8988T (cell line): ENCODE data around the gene GPRC5D.

Source experiments
- DNase-seq: peaks from one replicate; pipeline ENCODE4 v3.0.0; 2011

GPRC5D gene

DNA sequence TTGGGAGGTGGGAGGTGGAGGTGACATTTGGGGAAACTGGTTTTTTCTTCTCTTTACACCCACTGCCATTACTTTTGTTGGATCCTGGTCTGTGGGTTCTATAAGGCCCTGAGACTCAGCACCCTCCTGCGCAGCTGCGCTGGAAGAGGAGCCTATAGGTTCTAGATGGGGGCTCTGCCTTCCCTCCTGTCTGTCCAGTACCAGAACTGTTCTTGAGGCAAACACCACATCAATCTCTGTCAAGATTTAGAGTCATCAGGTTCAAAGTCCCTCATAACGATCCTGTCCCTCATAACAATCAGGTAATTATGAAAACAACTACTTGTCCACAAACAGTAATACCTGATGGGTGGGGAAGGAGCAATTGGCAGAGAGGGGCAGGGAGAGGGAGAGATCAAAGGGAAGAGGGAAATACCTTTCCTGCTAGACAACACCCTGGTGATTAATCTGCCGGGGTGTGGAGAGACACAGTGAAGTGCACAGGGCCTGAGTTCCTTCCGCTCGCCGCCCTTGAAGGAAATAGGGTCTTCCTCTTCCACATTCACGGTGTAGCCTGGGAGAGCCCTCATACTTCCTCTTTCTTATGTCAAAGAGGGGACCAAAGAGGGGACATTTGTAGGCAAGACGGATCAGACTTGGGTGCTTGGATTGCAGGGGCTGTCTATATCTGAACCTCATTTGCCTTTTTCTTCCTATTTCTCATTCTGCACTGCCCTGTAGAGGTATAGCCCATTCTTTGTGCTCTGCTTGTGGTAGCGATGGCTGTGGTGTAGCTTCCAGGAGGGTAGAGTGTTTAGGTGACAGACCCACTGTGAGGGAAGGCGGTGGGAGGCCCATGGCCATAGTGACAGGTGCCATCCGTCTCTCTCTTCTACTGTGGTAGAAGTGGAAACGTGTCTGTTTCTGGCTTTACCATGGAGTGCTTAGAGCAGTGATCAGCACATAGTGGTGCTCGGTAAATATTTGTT is 48.0 kb downstream of the GPRC5D start:
- peak; percentile 31 for DNase-seq

DNA sequence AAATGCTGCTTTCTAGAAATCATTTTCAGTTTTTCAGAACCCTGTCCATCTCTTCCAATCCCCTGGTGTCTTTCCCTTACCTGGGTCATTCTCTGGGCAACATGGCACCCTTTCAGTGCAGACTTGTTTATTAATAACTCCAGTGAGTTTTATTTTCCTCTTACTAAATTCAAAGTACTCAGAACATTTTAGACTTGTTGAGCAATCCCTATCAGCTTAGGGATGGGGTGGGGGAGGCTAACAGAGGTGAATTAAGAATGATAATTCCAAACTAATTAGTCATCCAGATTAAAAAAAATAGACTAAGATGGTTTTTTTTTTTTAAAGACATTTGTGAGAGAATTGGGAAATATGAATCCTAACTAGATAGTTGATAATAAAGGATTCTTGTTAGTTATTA is 49.9 kb downstream of the GPRC5D start:
- DNase-seq = no peak

DNA sequence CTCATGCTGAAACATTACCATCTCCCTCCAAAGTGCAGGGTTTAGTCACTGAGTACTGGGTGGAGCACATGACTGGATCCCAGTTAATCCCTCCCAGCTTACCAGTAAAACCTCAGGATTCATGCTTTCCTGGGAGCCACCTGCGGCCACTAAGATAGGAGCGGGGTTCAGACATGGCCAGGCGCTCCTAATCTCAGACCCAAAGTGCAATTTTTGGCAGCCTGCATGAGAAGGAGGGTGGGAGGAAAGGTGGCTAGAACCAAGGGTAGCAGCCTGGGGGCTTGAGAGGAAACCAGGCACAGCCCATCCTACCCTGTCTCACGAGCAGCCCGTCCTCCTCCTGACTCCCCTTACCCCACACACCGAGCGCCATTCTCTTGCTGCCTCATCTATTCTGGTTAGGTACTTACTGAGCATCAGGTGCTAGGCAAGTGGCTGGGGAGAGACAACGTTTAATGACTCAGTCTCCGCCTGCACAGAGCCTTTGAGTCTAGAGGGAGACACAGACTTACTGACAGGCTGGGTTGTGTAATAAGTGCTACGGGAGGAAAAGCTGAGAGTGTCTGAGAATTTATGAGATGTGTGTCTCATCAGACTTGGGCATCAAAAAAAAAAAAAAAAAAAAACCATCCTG is 50.7 kb downstream of the GPRC5D start:
- DNase-seq = no peak

DNA sequence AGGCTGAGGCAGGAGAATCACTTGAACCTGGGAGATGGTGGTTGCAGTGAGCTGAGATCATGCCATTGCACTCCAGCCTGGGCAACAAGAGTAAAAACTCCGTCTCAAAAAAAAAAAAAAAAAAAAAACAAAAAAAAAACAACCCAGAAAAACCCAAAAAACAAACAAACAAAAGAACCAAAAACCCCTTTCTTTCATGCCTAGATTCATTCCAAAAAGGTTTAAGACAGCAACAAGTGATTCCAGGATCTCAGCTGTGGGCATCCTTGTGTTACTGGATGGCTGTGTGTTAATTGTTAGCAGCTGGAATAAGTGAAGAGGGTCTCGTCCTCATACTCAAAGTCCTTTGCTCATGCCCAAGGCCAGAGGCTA is 51.2 kb downstream of the GPRC5D start:
- no peak for DNase-seq

DNA sequence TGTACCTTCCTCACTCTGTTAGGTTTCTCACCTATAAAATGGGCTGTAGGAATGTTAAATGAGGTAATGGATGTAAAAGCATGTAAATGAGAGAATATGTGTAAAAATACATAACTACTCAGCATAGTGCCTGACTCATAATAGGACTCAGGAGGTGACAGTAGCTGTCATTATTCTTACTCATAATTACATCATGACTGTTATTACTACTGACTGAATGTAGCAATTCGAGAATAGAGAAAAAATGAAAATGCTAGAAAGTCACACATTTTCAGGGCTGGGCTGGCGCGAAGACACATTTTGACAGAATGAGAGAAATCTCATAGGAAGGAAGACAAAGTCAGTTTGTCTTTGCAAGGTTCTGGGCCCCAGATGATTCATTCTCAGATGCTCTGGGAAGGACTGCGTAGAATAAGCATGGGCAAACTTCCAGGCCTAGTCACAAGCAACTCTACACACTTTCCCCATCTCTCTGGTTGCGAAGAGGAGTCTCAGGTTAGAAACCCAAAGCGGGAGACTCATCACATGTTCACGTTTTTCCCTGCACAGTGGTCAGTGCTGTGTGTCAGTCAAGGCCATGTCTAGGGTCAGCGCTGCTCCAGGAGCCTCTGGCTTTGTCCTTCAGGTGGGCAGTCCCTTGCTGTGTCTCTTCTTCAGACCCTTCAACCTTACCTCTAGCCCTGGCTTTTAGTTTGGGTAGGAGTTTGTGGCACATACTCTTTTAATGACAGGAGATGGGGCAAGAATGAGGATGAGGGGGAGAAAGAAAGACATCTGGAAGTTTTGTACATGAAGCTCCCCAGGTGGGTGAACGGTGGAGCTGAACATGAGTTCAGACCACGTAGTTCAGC is 52.2 kb downstream of the GPRC5D start:
- DNase-seq = no peak

DNA sequence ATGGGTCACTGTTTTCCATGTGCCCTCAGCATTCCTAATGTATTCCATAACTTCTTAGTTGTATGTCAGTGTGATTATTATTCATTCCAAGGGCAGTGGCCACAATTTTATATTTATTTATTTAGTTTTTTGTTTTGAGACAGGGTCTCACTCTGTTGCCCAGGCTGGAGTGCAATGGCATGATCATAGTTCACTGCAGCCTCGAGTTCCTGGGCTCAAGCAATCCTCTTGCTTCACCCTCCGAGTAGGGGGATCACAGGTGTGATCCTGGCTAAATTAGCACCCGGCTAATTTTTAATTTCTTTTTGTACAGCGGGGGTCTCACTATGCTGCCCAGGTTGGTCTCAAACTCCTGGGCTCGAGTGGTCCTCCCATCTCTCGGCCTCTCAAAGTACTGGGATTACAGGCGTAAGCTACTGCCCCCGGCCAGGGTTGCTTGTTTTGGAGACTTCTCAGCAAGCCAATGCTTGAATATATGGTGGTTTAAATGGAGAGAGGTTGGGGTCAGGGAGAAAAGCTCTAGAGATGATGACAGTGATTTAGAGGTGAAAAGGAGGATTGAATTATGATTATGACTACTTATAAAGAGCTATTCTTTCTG is 53.0 kb downstream of the GPRC5D start:
- DNase-seq = no peak

DNA sequence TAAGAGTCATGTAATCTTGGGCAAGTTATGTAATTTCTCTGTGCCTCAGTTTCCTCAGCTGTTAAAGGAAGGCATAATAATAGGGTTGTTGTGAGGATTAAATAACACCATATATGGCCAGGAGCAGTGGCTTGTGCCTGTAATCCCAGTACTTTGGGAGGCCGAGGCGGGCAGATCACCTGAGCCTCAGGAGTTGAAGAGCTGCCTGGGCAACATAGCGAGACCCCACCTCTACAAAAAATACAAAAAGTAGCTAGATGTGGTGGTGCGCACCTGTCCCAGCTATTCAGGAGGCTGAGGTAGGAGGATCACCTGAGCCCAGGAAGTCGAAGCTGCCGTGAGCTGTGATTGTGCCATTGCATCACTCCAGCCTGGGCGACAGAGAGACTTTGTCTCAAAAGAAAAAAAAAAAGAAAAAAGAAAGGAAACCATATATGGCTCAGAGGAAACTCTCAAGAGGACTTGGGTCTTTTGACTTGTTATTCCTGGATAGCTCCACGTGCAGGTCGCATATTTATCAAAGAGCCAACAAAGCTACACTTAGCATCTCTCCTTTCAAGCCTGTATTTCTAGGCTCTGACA is 53.7 kb downstream of the GPRC5D start:
- DNase-seq = no peak

DNA sequence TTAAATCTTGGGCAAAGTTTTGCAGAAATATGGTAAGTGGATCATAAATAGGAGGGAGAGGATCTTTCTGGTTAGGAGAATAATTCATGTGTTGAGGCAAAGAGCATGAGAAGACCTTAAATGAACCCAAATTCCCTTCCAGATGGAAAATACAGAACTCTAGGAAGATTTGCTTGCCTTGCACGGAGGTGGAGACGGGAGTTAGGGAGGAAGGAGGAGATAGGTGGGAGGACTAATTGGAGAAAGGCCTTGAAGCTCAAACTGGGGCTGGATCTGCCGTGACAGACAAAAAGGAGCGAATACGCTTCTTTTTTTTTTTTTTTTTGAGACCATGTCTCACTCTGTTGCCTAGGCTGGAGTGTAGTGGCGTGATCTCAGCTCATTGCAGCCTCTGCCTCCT is 54.7 kb downstream of the GPRC5D start:
- no peak for DNase-seq

DNA sequence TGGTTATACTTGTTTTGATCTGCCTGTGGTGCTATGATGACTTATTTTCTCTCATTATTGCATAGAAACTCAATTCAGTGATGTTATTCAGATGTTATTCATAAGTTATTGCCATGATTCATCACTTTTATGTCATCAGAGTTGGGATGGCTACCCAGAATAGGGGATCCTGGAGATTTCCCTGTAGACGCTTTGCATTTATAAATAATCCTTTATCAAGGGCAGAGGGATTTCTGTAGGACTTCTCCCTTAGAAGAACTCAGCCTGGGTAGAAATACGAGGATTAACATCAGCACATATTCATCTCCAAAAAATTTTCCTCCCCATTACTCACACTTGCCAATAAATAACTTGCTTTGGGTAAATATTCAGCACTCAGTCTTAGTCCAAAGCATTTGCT is 55.7 kb downstream of the GPRC5D start:
- DNase-seq = no peak

DNA sequence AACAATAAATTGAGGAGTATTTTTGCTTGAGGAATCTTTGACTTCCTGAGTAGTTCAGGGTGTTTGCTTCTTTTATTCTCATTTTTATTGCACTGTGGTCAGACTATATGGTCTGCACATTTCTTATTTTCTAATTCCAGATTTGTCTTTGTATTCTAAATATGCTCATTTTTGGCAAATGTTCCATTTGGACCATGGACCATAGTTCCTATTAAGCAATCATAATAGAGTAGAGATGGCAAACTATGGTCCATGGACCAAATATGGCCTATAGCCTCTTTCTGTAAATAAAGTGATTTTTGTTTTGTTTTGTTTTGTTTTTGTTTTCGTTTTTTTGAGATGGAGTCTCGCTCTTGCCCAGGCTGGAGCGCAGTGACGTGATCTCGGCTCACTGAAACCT is 58.5 kb downstream of the GPRC5D start:
- DNase-seq = no peak

DNA sequence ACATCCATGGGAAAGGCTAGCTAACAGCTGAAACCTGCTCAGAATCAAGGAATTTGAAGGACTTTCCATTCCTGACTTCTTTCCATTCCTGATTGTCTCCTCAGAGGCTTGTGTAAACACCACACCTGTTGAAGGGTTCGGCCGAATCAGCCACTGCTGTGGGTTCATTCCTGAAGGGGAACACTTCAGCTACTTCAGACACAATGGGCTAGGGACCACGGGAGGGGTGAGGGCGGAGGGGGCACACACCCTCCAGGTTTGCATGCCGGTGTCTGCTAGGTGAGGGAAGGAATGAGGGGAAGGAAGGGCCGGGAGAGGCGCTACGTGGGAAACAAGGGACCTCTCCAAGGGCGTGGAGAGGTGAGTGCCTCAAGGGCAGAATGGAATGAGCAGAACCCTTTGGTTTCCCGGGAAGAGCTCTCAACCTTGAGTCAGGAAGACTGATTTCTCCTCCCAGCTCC is 59.3 kb downstream of the GPRC5D start:
- DNase-seq = no peak

DNA sequence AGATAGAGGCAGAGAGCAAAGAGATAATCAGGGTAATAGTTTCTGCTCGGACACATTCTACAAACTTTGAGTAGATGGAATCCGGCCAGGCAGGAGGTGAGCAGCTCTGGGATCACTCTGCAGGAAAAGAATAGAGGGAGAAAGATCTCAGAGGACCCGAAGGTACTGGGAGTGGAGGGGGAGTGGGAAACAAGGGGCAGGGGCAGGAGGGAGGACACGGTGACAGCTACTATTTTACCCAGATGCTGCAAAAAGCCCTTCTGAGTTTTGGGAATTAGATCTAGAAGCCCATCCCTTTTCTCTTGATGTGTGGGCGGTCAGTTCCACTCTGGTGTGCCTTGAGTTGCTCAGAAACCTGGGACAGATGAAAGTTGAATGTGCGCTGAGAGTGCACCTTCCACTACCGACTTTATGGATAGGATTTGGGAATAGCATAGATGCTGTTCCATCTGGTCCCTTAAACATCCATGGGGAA is 60.1 kb downstream of the GPRC5D start:
- DNase-seq = no peak

DNA sequence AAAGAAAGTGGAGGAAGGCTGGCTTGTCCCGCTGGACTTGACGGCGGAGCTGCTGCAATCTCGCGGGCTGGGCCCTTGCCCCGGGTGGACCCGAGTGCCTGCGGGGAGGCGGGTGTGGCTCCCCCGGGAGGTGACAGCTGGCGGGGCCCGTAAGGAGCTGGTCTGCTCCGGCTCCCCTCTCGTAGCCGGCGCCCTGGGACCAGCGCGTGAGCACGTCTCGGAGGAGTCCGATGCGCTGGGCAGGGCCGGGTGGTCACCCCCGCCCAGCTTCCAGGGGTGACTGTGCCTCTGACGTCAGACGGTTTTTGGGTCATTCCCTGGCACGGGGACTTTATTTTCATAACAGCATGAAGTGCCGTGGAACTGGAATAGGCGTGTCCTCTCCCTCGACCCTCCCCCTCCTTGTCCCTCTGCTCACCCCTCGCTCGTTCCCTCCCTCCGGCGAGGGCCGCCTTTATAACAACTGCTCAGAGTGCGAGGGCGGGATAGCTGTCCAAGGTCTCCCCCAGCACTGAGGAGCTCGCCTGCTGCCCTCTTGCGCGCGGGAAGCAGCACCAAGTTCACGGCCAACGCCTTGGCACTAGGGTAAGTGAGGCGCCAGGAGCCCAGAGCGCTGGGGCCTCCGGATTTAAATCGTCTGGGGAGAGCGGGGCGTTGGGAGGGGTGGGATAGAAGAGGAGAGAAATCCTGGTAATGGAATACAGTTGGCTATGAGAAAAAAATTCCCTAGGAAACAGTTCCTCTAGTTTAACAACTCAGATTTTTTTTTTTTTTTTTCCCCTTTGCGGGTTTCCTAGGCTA is 60.7 kb downstream of the GPRC5D start, which contains the start of gene GPRC5A:
Gene GPRC5A (plus strand): TSS at position 483 of the 801 bp plus-strand sequence. CDS start 16,688 bp downstream, outside the sequence.
- DNase-seq = peak; percentile 25
